SK-N-SH (cell line): ENCODE results near the gene CCDC27. TPM values are rescaled to one million over a fixed set of nuclear protein-coding genes. Genes with fewer than 3 reads are reported as not detected.

ENCODE experiments used
- CTCF ChIA-PET: fragments of 300-600, 350-600 bp; formaldehyde crosslinking; extraction: SDS; loops from one replicate; lab custom pipeline; 2021; lab: Yijun Ruan, JAX
- POLR2A ChIA-PET: fragments of 350-600 bp; sonication (Branson Sonifier 250); formaldehyde crosslinking; extraction: SDS; loops from one replicate; lab custom pipeline; 2020; ENCODE audit warnings: antibody characterized with exemption, inconsistent platforms; lab: Yijun Ruan, JAX
- DNase-seq: peaks from one replicate; pipeline ENCODE4 v3.0.0; 2012
- H2AFZ ChIP-seq: fragments of 200-600 bp; sonication (generic); 2 replicates; pipeline ENCODE4 v1.8.1; 2016; ENCODE audit warnings: antibody characterized with exemption, mild to moderate bottlenecking, low read depth
- H3F3A ChIP-seq: fragments of 200-600 bp; sonication (generic); replicated peaks from 2 replicates; pipeline ENCODE3; 2016; ENCODE audit warnings: antibody characterized with exemption, mild to moderate bottlenecking; ENCODE audit not compliant: insufficient read depth
- H3K27ac ChIP-seq, 2 experiments: fragments of 200-500 bp in 1 of 2; fragments of 200-600 bp in 1 of 2; sonication (Bioruptor generic) in 1 of 2; sonication (generic), shearing (Covaris generic) in 1 of 2; 2 replicates each; pipeline versions ENCODE4 v1.5.1 to v1.6.1; 2014 to 2016; ENCODE audit warnings: low read depth in 2 of 2, inconsistent platforms in 1 of 2, low read length in 1 of 2, mild to moderate bottlenecking in 1 of 2, mixed read lengths in 1 of 2
- H3K27me3 ChIP-seq: fragments of 200-600 bp; sonication (generic), shearing (Covaris generic); 2 replicates; pipeline ENCODE4 v1.6.1; 2016; ENCODE audit warnings: mixed run types; ENCODE audit not compliant: insufficient read depth
- H3K36me3 ChIP-seq, 2 experiments: fragments of 200-500 bp in 1 of 2; fragments of 200-600 bp in 1 of 2; sonication (Bioruptor generic) in 1 of 2; sonication (generic) in 1 of 2; replicated peaks in 1 of 2; 2 replicates each; pipeline versions ENCODE3 to v1.5.1; 2014 to 2016; ENCODE audit warnings: low read length in 1 of 2, mild to moderate bottlenecking in 1 of 2; ENCODE audit not compliant: insufficient read depth in 2 of 2, control insufficient read depth in 1 of 2
- H3K4me1 ChIP-seq, 2 experiments: fragments of 200-500 bp in 1 of 2; fragments of 200-600 bp in 1 of 2; sonication (Bioruptor generic) in 1 of 2; sonication (generic), shearing (Covaris generic) in 1 of 2; 2 replicates each; pipeline versions ENCODE4 v1.5.1 to v1.6.1; 2014 to 2016; ENCODE audit warnings: low read depth in 1 of 2, low read length in 1 of 2, mixed run types in 1 of 2; ENCODE audit not compliant: insufficient read depth in 2 of 2, control insufficient read depth in 1 of 2
- H3K4me2 ChIP-seq: fragments of 200-600 bp; sonication (generic), shearing (Covaris generic); 2 replicates; pipeline ENCODE4 v1.6.1; 2017; ENCODE audit warnings: mixed run types
- H3K4me3 ChIP-seq, 2 experiments: fragments of 200-500 bp in 1 of 2; fragments of 200-600 bp in 1 of 2; sonication (Bioruptor generic) in 1 of 2; sonication (generic), shearing (Covaris generic) in 1 of 2; 2 replicates each; pipeline versions ENCODE4 v1.5.1 to v1.8.1; 2014 to 2016; ENCODE audit warnings: low read depth in 2 of 2, inconsistent platforms in 1 of 2, low read length in 1 of 2, mild to moderate bottlenecking in 1 of 2, mixed read lengths in 1 of 2, moderate library complexity in 1 of 2
- H3K79me2 ChIP-seq: fragments of 200-600 bp; sonication (generic); 2 replicates; pipeline ENCODE4 v1.8.1; 2017; ENCODE audit warnings: mild to moderate bottlenecking; ENCODE audit not compliant: insufficient read depth
- H3K9ac ChIP-seq: fragments of 200-600 bp; sonication (generic); 2 replicates; pipeline ENCODE4 v1.6.1; 2017; ENCODE audit warnings: mixed run types
- H3K9me2 ChIP-seq: fragments of 200-600 bp; sonication (generic); 2 replicates; pipeline ENCODE4 v1.6.1; 2017; ENCODE audit warnings: mixed run types
- H3K9me3 ChIP-seq: fragments of 200-600 bp; sonication (generic); 2 replicates; pipeline ENCODE4 v1.6.1; 2017; ENCODE audit warnings: mixed run types, mild to moderate bottlenecking, moderate library complexity
- H4K20me1 ChIP-seq: fragments of 200-600 bp; sonication (generic); 2 replicates; pipeline ENCODE4 v1.6.1; 2017; ENCODE audit warnings: mild to moderate bottlenecking, mixed run types; ENCODE audit not compliant: insufficient read depth
- CHD2 ChIP-seq: fragments of 150-350 bp; IDR thresholded peaks from 2 replicates; pipeline ENCODE4 v1.6.1; 2018; ENCODE audit warnings: low read length; ENCODE audit not compliant: partially characterized antibody
- EP300 ChIP-seq, 2 experiments: IDR thresholded peaks; 2 replicates each; pipeline versions ENCODE4 v1.4.0 to v1.6.1; 2012; ENCODE audit warnings: borderline replicate concordance in 1 of 2, low read depth in 1 of 2, low read length in 1 of 2
- EZH2phosphoT487 ChIP-seq: fragments of 200-600 bp; sonication (generic); IDR thresholded peaks from 2 replicates; pipeline ENCODE4 v1.6.1; 2017; ENCODE audit warnings: low read depth, mixed run types, mild to moderate bottlenecking, antibody characterized with exemption, moderate library complexity, borderline replicate concordance
- FOXJ3 ChIP-seq: sonication (generic); formaldehyde crosslinking; IDR thresholded peaks from 2 replicates; pipeline ENCODE4 v1.5.1; 2020; ENCODE audit warnings: mild to moderate bottlenecking, missing genetic modification reagents
- GATA2 ChIP-seq: sonication (generic); formaldehyde crosslinking; IDR thresholded peaks from 2 replicates; pipeline ENCODE4 v1.5.0; 2020; ENCODE audit warnings: mild to moderate bottlenecking, missing genetic modification reagents
- JUND ChIP-seq: IDR thresholded peaks from 2 replicates; pipeline ENCODE4 v1.4.0; 2012
- MAX ChIP-seq: IDR thresholded peaks from 2 replicates; pipeline ENCODE4 v1.4.0; 2012; ENCODE audit warnings: low read depth
- MEF2A ChIP-seq: IDR thresholded peaks from 2 replicates; pipeline ENCODE4 v1.4.0; 2012; ENCODE audit warnings: low read depth, borderline replicate concordance
- RFX5 ChIP-seq: IDR thresholded peaks from 2 replicates; pipeline ENCODE4 v1.6.1; 2012; ENCODE audit warnings: mild to moderate bottlenecking, improper control_type of control experiment, low read length
- RXRA ChIP-seq: IDR thresholded peaks from 2 replicates; pipeline ENCODE4 v1.4.0; 2012; ENCODE audit warnings: low read depth, mild to moderate bottlenecking, borderline replicate concordance
- SIN3A ChIP-seq: IDR thresholded peaks from 2 replicates; pipeline ENCODE4 v1.6.1; 2012; ENCODE audit warnings: low read depth, mild to moderate bottlenecking, low read length, moderate library complexity, borderline replicate concordance
- SMC3 ChIP-seq: IDR thresholded peaks from 2 replicates; pipeline ENCODE4 v1.6.1; 2012; ENCODE audit warnings: low read depth, low read length, improper control_type of control experiment
- TAF1 ChIP-seq: IDR thresholded peaks from 2 replicates; pipeline ENCODE4 v1.6.1; 2012; ENCODE audit warnings: low read depth, mild to moderate bottlenecking, low read length, moderate library complexity, borderline replicate concordance
- TCF12 ChIP-seq: IDR thresholded peaks from 2 replicates; pipeline ENCODE4 v1.4.0; 2012
- TEAD4 ChIP-seq: IDR thresholded peaks from 2 replicates; pipeline ENCODE4 v1.4.0; 2012; ENCODE audit warnings: mild to moderate bottlenecking, borderline replicate concordance; ENCODE audit not compliant: insufficient read depth
- YY1 ChIP-seq: IDR thresholded peaks from 2 replicates; pipeline ENCODE4 v1.4.0; 2012; ENCODE audit warnings: low read depth, mild to moderate bottlenecking
- WGBS: methylation state at CpG from one replicate; pipeline ENCODE4 v1.1.6; 2017; ENCODE audit warnings: low lambda C conversion rate; 5-methylcytosine and 5-hydroxymethylcytosine counted together
- polyA plus RNA-seq, 3 experiments: library from polyadenylated mRNA; depleted of rRNA; stranded (reverse); fragments of >200 nt; gene quantifications; 2 replicates each; pipeline ENCODE4 v1.2.3, GENCODE V29; 2012

CCDC27 gene
- polyA plus RNA-seq, 1 of the 3 experiments (the other 2 are of a cell fraction): not detected

GRCh38 chr1:3768811-3769390 is 16.7 kb downstream of the CCDC27 start (continued):
- no peak for TF ChIP-seq RFX5
- TF ChIP-seq JUND: no peak
- TF ChIP-seq GATA2 (CRISPR knock-in tag): no peak

GRCh38 chr1:3770047-3770765 is 18.0 kb downstream of the CCDC27 start:
- no peak overlapping the region for H3K4me2 ChIP-seq
- H3F3A ChIP-seq: peaks cover 5% of the 10 kb centered on the region
- H3K4me1 ChIP-seq: peaks cover 0 to 30% of the 10 kb centered on the region in 2 experiments; a peak in 1 of 4 replicates
- no peak for DNase-seq
- no peaks in the 10 kb centered on the region for H3K36me3 ChIP-seq
- no peaks in the 10 kb centered on the region for H3K79me2 ChIP-seq
- no peak overlapping the region for H2AFZ ChIP-seq
- no peaks in the 10 kb centered on the region for H3K9me2 ChIP-seq
- H3K4me3 ChIP-seq: no peak overlapping the region
- POLR2A ChIA-PET: interaction anchor here (0.6 kb wide), 1 partner anchor 11 kb away, joined by 3 read pairs; no protein-coding TSS in a partner anchor
- H4K20me1 ChIP-seq: no peaks in the 10 kb centered on the region
- CTCF ChIA-PET: interaction anchor here (1.7 kb wide), 1 partner anchor 46 kb away, joined by 8 read pairs; no protein-coding TSS in a partner anchor
- TF ChIP-seq EP300 (IDR thresholded peaks at IDR 0.05; ENCODE audit: borderline replicate concordance in 1 of 2, low read depth in 1 of 2, low read length in 1 of 2): no peak
- TF ChIP-seq TAF1: no peak
- TF ChIP-seq FOXJ3 (CRISPR knock-in tag): no peak
- TF ChIP-seq MAX: no peak
- no peak for TF ChIP-seq RXRA
- no peak for TF ChIP-seq SMC3
- no peak for TF ChIP-seq JUND
- TF ChIP-seq MEF2A: no peak
- TF ChIP-seq SIN3A: no peak
- TF ChIP-seq CHD2: no peak
- no peak for TF ChIP-seq TEAD4
- TF ChIP-seq EZH2phosphoT487: no peak
- no peak for TF ChIP-seq YY1
- TF ChIP-seq TCF12: no peak
- no peak for TF ChIP-seq RFX5
- TF ChIP-seq, all 33 proteins: peak for 0
- no peak overlapping the region for H3K9ac ChIP-seq
- H3K27ac ChIP-seq: no peak overlapping the region
- H3K27me3 ChIP-seq: no peaks in the 10 kb centered on the region
- H3K9me3 ChIP-seq: no peaks in the 10 kb centered on the region
- 89% methylated on average over 7 of the region's 16 CpGs for WGBS
